ENCODE results near the gene PLCB4.

GRCh38 chr20:9344083-9344920 is 275.4 kb downstream of the PLCB4 start:
- TF ChIP-seq POLR2A (IDR thresholded peaks at IDR 0.05; ENCODE audit: low read depth, low read length) = no peak
- TF ChIP-seq POLR2AphosphoS5 (IDR thresholded peaks at IDR 0.05; ENCODE audit: low read depth, low read length) = no peak
- TF ChIP-seq TAF1 (IDR thresholded peaks at IDR 0.05; ENCODE audit: borderline replicate concordance, low read depth, low read length) = no peak
